ENCODE measurements around the gene SAA1. TPM values are rescaled to one million over a fixed set of nuclear protein-coding genes. Genes with fewer than 3 reads are reported as not detected.

The SAA1 gene
- total and polyA plus RNA-seq, 2 donors (not counting 3 experiments of a cell fraction or from before 2014, with no cell fraction given), result not detected

DNA sequence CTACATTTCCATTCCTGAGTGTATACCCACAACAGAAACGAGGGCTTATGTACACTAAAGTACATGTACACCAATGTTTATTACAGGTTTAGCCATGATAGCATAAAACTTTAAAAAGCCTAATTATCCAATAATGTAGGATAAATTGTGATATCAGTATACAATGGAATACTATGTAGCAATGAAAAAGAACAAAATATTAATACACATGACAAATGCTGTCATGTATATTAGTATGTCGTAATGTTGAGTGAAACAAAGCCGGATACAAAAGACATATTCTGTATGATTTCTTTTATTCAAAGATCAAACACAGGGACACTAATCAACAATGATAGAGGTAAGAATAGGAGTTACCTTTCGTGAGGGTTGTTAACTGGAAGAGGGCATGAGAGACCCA lies 32.2 kb upstream of the SAA1 start:
- Histone ChIP-seq H2AFZ (ENCODE audit: low read depth, low read length) (no peak overlapping the region), H3K27ac (ENCODE audit: insufficient read depth, low read depth, low read length) (no peak overlapping the region), H3K9ac (replicated peaks; ENCODE audit: extremely low read depth, insufficient read depth, low read length) (no peak overlapping the region), H3K9me1 (replicated peaks; ENCODE audit: control insufficient read depth, extremely low read depth, insufficient read depth, low read length) (no peaks in the 10 kb centered on the region), H4K20me1 (replicated peaks; ENCODE audit: control insufficient read depth, extremely low read depth, insufficient read depth, low read length) (no peaks in the 10 kb centered on the region), H3K27me3 (ENCODE audit: control insufficient read depth in 2 of 2, insufficient read depth in 2 of 2, low read length in 2 of 2) (peaks cover 4% of the 10 kb centered on the region in 2 experiments), H3K79me2 (ENCODE audit: control insufficient read depth, insufficient read depth, low read length) (no peaks in the 10 kb centered on the region), H3K36me3 (ENCODE audit: control insufficient read depth in 2 of 2, extremely low read depth in 1 of 2, insufficient read depth in 2 of 2, low read length in 2 of 2) (no peaks in the 10 kb centered on the region), H3K4me1 (ENCODE audit: control insufficient read depth, extremely low read depth, insufficient read depth, low read length) (no peaks in the 10 kb centered on the region), H3K4me3 (replicated peaks in 1 of 3; ENCODE audit: insufficient read depth in 1 of 3, low read depth in 1 of 3, low read length in 3 of 3) (no peak overlapping the region), H3K9me3 (replicated peaks; ENCODE audit: control insufficient read depth, insufficient read depth, low read length) (no peaks in the 10 kb centered on the region), H3K4me2 (ENCODE audit: insufficient read depth, low read length) (no peak overlapping the region)
- ChIA-PET CTCF (interaction anchor here (3.0 kb wide), 1 partner anchor 10 kb away, joined by 12 read pairs; no protein-coding TSS in a partner anchor), POLR2A (no interaction called here)
- dilution Hi-C loops (cut with MboI; ENCODE audit: extremely low pct_ligation_motif_present, low sequenced_read_pairs), result no loop called here
- TF ChIP-seq EZH2 (IDR thresholded peaks at IDR 0.05; ENCODE audit: borderline replicate concordance, low read depth, low read length, severe bottlenecking) (no peak), POLR2AphosphoS5 (IDR thresholded peaks at IDR 0.05; ENCODE audit: insufficient read depth, low read depth, low read length) (no peak), POLR2A (IDR thresholded peaks at IDR 0.05; ENCODE audit: low read depth, low read length) (no peak), MYC (IDR thresholded peaks at IDR 0.05; ENCODE audit: low read depth, low read length) (no peak), FOS (IDR thresholded peaks at IDR 0.05; ENCODE audit: borderline replicate concordance, insufficient read depth, low read length) (no peak), JUN (IDR thresholded peaks at IDR 0.05; ENCODE audit: borderline replicate concordance, insufficient read depth, insufficient read length, low read depth) (no peak), GATA2 (IDR thresholded peaks at IDR 0.05; ENCODE audit: insufficient read depth, insufficient read length, low read depth, low read length) (no peak)
- TF ChIP-seq, protein P1, sequence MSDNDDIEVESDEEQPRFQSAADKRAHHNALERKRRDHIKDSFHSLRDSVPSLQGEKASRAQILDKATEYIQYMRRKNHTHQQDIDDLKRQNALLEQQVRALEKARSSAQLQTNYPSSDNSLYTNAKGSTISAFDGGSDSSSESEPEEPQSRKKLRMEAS (IDR thresholded peaks at IDR 0.05; ENCODE audit: insufficient read depth, insufficient read length), result no peak
- TF ChIP-seq, protein P2, sequence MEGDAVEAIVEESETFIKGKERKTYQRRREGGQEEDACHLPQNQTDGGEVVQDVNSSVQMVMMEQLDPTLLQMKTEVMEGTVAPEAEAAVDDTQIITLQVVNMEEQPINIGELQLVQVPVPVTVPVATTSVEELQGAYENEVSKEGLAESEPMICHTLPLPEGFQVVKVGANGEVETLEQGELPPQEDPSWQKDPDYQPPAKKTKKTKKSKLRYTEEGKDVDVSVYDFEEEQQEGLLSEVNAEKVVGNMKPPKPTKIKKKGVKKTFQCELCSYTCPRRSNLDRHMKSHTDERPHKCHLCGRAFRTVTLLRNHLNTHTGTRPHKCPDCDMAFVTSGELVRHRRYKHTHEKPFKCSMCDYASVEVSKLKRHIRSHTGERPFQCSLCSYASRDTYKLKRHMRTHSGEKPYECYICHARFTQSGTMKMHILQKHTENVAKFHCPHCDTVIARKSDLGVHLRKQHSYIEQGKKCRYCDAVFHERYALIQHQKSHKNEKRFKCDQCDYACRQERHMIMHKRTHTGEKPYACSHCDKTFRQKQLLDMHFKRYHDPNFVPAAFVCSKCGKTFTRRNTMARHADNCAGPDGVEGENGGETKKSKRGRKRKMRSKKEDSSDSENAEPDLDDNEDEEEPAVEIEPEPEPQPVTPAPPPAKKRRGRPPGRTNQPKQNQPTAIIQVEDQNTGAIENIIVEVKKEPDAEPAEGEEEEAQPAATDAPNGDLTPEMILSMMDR (IDR thresholded peaks at IDR 0.05; ENCODE audit: extremely low read depth in 1 of 2, insufficient read depth in 1 of 2, low read depth in 1 of 2, low read length in 2 of 2), result no peak
- no TSS peak for BruUV-seq (replicated peaks)
- intact Hi-C loops (cut with micrococcal nuclease), result no loop called here
- no peak for FAIRE-seq
- DNase-seq (ENCODE audit: low read depth, low spot score), result no peak
